ENCODE measurements around the gene SEMA3A. TPM values are rescaled to one million over a fixed set of nuclear protein-coding genes. Genes with fewer than 3 reads are reported as not detected.

SEMA3A gene
- total and polyA plus RNA-seq, 9 donors = 15.6 to 42.7 (median 27.9) TPM

GRCh38 chr7:83964318-83964717, 230.3 kb downstream of the SEMA3A start:
- no peaks in the 10 kb centered on the region for H3K4me1 ChIP-seq (ENCODE audit: control insufficient read depth, insufficient read depth, low read length)
- H3K27ac ChIP-seq (ENCODE audit: low read length) = no peak overlapping the region
- H3K9me3 ChIP-seq (replicated peaks; ENCODE audit: control insufficient read depth, low read depth, low read length) = no peaks in the 10 kb centered on the region
- no peaks in the 10 kb centered on the region for H3K27me3 ChIP-seq (ENCODE audit: control insufficient read depth, insufficient read depth, low read length)
- no peak overlapping the region for H3K4me3 ChIP-seq (ENCODE audit: low read length)
- DNase-seq = no peak
- H3K36me3 ChIP-seq (ENCODE audit: control insufficient read depth, insufficient read depth, low read length) = peaks cover 6% of the 10 kb centered on the region

GRCh38 chr7:83957333-83957732, 237.3 kb downstream of the SEMA3A start:
- no peak overlapping the region for H3K4me3 ChIP-seq (ENCODE audit: low read length)
- no peak overlapping the region for H3K27ac ChIP-seq (ENCODE audit: low read length)
- H3K9me3 ChIP-seq (replicated peaks; ENCODE audit: control insufficient read depth, low read depth, low read length) = no peaks in the 10 kb centered on the region
- WGBS (ENCODE audit: insufficient coverage) = no CpG with 5 or more reads among the region's 3 CpGs
- H3K36me3 ChIP-seq (ENCODE audit: control insufficient read depth, insufficient read depth, low read length) = peaks cover 6% of the 10 kb centered on the region
- no peaks in the 10 kb centered on the region for H3K4me1 ChIP-seq (ENCODE audit: control insufficient read depth, insufficient read depth, low read length)
- H3K27me3 ChIP-seq (ENCODE audit: control insufficient read depth, insufficient read depth, low read length) = no peaks in the 10 kb centered on the region
- no peak for DNase-seq

- DNase-seq = no peak
- 37% methylated on average over 2 of the region's 2 CpGs for WGBS (ENCODE audit: insufficient coverage)
- H3K4me3 ChIP-seq (ENCODE audit: low read length) = no peak overlapping the region
- H3K36me3 ChIP-seq (ENCODE audit: control insufficient read depth, insufficient read depth, low read length) = peaks cover under 1% of the 10 kb centered on the region
- no peaks in the 10 kb centered on the region for H3K4me1 ChIP-seq (ENCODE audit: control insufficient read depth, insufficient read depth, low read length)
- H3K9me3 ChIP-seq (replicated peaks; ENCODE audit: control insufficient read depth, low read depth, low read length) = no peaks in the 10 kb centered on the region
- no peak overlapping the region for H3K27ac ChIP-seq (ENCODE audit: low read length)
- no peaks in the 10 kb centered on the region for H3K27me3 ChIP-seq (ENCODE audit: control insufficient read depth, insufficient read depth, low read length)
These were observed 238.5 kb downstream of the SEMA3A start for GRCh38 chr7:83956104-83956503.

GRCh38 chr7:83952236-83952635, 242.4 kb downstream of the SEMA3A start:
- H3K4me1 ChIP-seq (ENCODE audit: control insufficient read depth, insufficient read depth, low read length) = no peaks in the 10 kb centered on the region
- no peaks in the 10 kb centered on the region for H3K27me3 ChIP-seq (ENCODE audit: control insufficient read depth, insufficient read depth, low read length)
- H3K4me3 ChIP-seq (ENCODE audit: low read length) = no peak overlapping the region
- H3K9me3 ChIP-seq (replicated peaks; ENCODE audit: control insufficient read depth, low read depth, low read length) = no peaks in the 10 kb centered on the region
- H3K36me3 ChIP-seq (ENCODE audit: control insufficient read depth, insufficient read depth, low read length) = no peaks in the 10 kb centered on the region
- 80% methylated on average over 1 of the region's 2 CpGs for WGBS (ENCODE audit: insufficient coverage)
- no peak overlapping the region for H3K27ac ChIP-seq (ENCODE audit: low read length)
- DNase-seq = no peak

- Histone ChIP-seq H3K4me1 (ENCODE audit: control insufficient read depth, insufficient read depth, low read length) (no peaks in the 10 kb centered on the region), H3K9me3 (replicated peaks; ENCODE audit: control insufficient read depth, low read depth, low read length) (no peaks in the 10 kb centered on the region), H3K4me3 (ENCODE audit: low read length) (no peak overlapping the region), H3K27ac (ENCODE audit: low read length) (no peak overlapping the region), H3K36me3 (ENCODE audit: control insufficient read depth, insufficient read depth, low read length) (no peaks in the 10 kb centered on the region), H3K27me3 (ENCODE audit: control insufficient read depth, insufficient read depth, low read length) (no peaks in the 10 kb centered on the region)
- no peak for DNase-seq
- WGBS (ENCODE audit: insufficient coverage) = 91% methylated on average over 1 of the region's 2 CpGs
These were observed 247.3 kb downstream of the SEMA3A start for GRCh38 chr7:83947260-83947659.

GRCh38 chr7:83946801-83947200, 247.8 kb downstream of the SEMA3A start:
- no peak overlapping the region for H3K27ac ChIP-seq (ENCODE audit: low read length)
- H3K36me3 ChIP-seq (ENCODE audit: control insufficient read depth, insufficient read depth, low read length) = no peaks in the 10 kb centered on the region
- H3K9me3 ChIP-seq (replicated peaks; ENCODE audit: control insufficient read depth, low read depth, low read length) = no peaks in the 10 kb centered on the region
- no CpG with 5 or more reads among the region's 3 CpGs for WGBS (ENCODE audit: insufficient coverage)
- H3K4me3 ChIP-seq (ENCODE audit: low read length) = no peak overlapping the region
- H3K27me3 ChIP-seq (ENCODE audit: control insufficient read depth, insufficient read depth, low read length) = no peaks in the 10 kb centered on the region
- DNase-seq = no peak
- H3K4me1 ChIP-seq (ENCODE audit: control insufficient read depth, insufficient read depth, low read length) = no peaks in the 10 kb centered on the region

GRCh38 chr7:83941300-83941699, 253.3 kb downstream of the SEMA3A start:
- DNase-seq = no peak

GRCh38 chr7:83937930-83938329, 256.7 kb downstream of the SEMA3A start:
- Histone ChIP-seq H3K27me3 (ENCODE audit: control insufficient read depth, insufficient read depth, low read length) (no peaks in the 10 kb centered on the region), H3K4me3 (ENCODE audit: low read length) (no peak overlapping the region), H3K4me1 (ENCODE audit: control insufficient read depth, insufficient read depth, low read length) (no peaks in the 10 kb centered on the region), H3K27ac (ENCODE audit: low read length) (no peak overlapping the region), H3K9me3 (replicated peaks; ENCODE audit: control insufficient read depth, low read depth, low read length) (no peaks in the 10 kb centered on the region), H3K36me3 (ENCODE audit: control insufficient read depth, insufficient read depth, low read length) (no peaks in the 10 kb centered on the region)
- DNase-seq = no peak
- WGBS (ENCODE audit: insufficient coverage) = 95% methylated on average over 3 of the region's 8 CpGs

More at GRCh38 chr7:83941300-83941699, 253.3 kb downstream of the SEMA3A start:
- Histone ChIP-seq H3K9me3 (replicated peaks; ENCODE audit: control insufficient read depth, low read depth, low read length) (no peaks in the 10 kb centered on the region), H3K4me3 (ENCODE audit: low read length) (no peak overlapping the region), H3K27ac (ENCODE audit: low read length) (no peak overlapping the region), H3K4me1 (ENCODE audit: control insufficient read depth, insufficient read depth, low read length) (no peaks in the 10 kb centered on the region), H3K36me3 (ENCODE audit: control insufficient read depth, insufficient read depth, low read length) (no peaks in the 10 kb centered on the region), H3K27me3 (ENCODE audit: control insufficient read depth, insufficient read depth, low read length) (no peaks in the 10 kb centered on the region)
- WGBS (ENCODE audit: insufficient coverage) = no CpG with 5 or more reads among the region's 4 CpGs

- DNase-seq = peak; percentile 86
- Histone ChIP-seq H3K4me1 (ENCODE audit: control insufficient read depth, insufficient read depth, low read length) (no peaks in the 10 kb centered on the region), H3K36me3 (ENCODE audit: control insufficient read depth, insufficient read depth, low read length) (no peaks in the 10 kb centered on the region), H3K27ac (ENCODE audit: low read length) (no peak overlapping the region), H3K4me3 (ENCODE audit: low read length) (no peak overlapping the region), H3K9me3 (replicated peaks; ENCODE audit: control insufficient read depth, low read depth, low read length) (no peaks in the 10 kb centered on the region), H3K27me3 (ENCODE audit: control insufficient read depth, insufficient read depth, low read length) (no peaks in the 10 kb centered on the region)
- 0% methylated on average over 1 of the region's 5 CpGs for WGBS (ENCODE audit: insufficient coverage)
These were observed 258.4 kb downstream of the SEMA3A start for GRCh38 chr7:83936056-83936708.

- H3K27ac ChIP-seq (ENCODE audit: low read length) = no peak overlapping the region
- no peaks in the 10 kb centered on the region for H3K27me3 ChIP-seq (ENCODE audit: control insufficient read depth, insufficient read depth, low read length)
- WGBS (ENCODE audit: insufficient coverage) = no CpG with 5 or more reads among the region's 1 CpG
- no peak for DNase-seq
- no peak overlapping the region for H3K4me3 ChIP-seq (ENCODE audit: low read length)
- H3K9me3 ChIP-seq (replicated peaks; ENCODE audit: control insufficient read depth, low read depth, low read length) = no peaks in the 10 kb centered on the region
- H3K4me1 ChIP-seq (ENCODE audit: control insufficient read depth, insufficient read depth, low read length) = no peaks in the 10 kb centered on the region
- H3K36me3 ChIP-seq (ENCODE audit: control insufficient read depth, insufficient read depth, low read length) = no peaks in the 10 kb centered on the region
These were observed 260.4 kb downstream of the SEMA3A start for GRCh38 chr7:83934118-83934734.

All from muscle of leg (tissue), 11 donors.